GM23338 (cell line): ENCODE results near the gene RFX2. TPM values are rescaled to one million over a fixed set of nuclear protein-coding genes. Genes with fewer than 3 reads are reported as not detected.

ENCODE experiments used
- ATAC-seq: fragments of 200-7000 bp; cut with Tn5 transposase; 3 replicates; pipeline ENCODE4 v1.9.1; 2020
- DNase-seq: peaks from one replicate; pipeline ENCODE4 v3.0.0-alpha.2; 2015; ENCODE audit warnings: low spot score
- H2AFZ ChIP-seq: fragments of 200-600 bp; sonication (generic); 2 replicates; pipeline ENCODE4 v1.8.0; 2016; ENCODE audit warnings: antibody characterized with exemption, mild to moderate bottlenecking, moderate library complexity
- H3F3A ChIP-seq: fragments of 200-600 bp; sonication (generic); replicated peaks from 2 replicates; pipeline ENCODE4 v1.8.0; 2017; ENCODE audit warnings: antibody characterized with exemption, mixed run types, low read depth
- H3K27ac ChIP-seq: fragments of 200-600 bp; sonication (generic); 2 replicates; pipeline ENCODE4 v1.6.1; 2016; ENCODE audit warnings: low read depth
- H3K27me3 ChIP-seq: fragments of 200-600 bp; sonication (generic); 2 replicates; pipeline ENCODE4 v1.8.0; 2016; ENCODE audit warnings: mild to moderate bottlenecking, mixed run types, moderate library complexity; ENCODE audit not compliant: insufficient read depth
- H3K36me3 ChIP-seq: fragments of 200-600 bp; sonication (generic); 2 replicates; pipeline ENCODE4 v1.8.0; 2016; ENCODE audit warnings: mild to moderate bottlenecking; ENCODE audit not compliant: insufficient read depth
- H3K4me1 ChIP-seq: fragments of 200-600 bp; sonication (generic); 2 replicates; pipeline ENCODE4 v1.8.0; 2016; ENCODE audit warnings: mild to moderate bottlenecking, moderate library complexity; ENCODE audit not compliant: insufficient read depth
- H3K4me2 ChIP-seq: fragments of 200-600 bp; sonication (generic); 2 replicates; pipeline ENCODE4 v1.7.1; 2017; ENCODE audit warnings: mixed run types
- H3K4me3 ChIP-seq: fragments of 200-600 bp; sonication (generic); 2 replicates; pipeline ENCODE4 v1.6.1; 2016; ENCODE audit warnings: mixed run types
- H3K79me2 ChIP-seq: fragments of 200-600 bp; sonication (generic); replicated peaks from 2 replicates; pipeline ENCODE4 v1.8.0; 2017; ENCODE audit warnings: mild to moderate bottlenecking; ENCODE audit not compliant: insufficient read depth
- H3K9me2 ChIP-seq: fragments of 200-600 bp; sonication (generic); 2 replicates; pipeline ENCODE4 v1.8.0; 2017; ENCODE audit not compliant: insufficient read depth
- H4K20me1 ChIP-seq: fragments of 200-600 bp; sonication (generic); replicated peaks from 2 replicates; pipeline ENCODE4 v1.8.0; 2017; ENCODE audit warnings: mild to moderate bottlenecking; ENCODE audit not compliant: insufficient read depth
- H3K27ac Mint-ChIP-seq: 2 replicates; pipeline ENCODE4 v1.8.0; 2020; ENCODE audit warnings: inconsistent platforms, mild to moderate bottlenecking, moderate library complexity, mixed read lengths
- H3K27me3 Mint-ChIP-seq: 3 replicates; pipeline ENCODE4 v1.8.0; 2022; ENCODE audit warnings: low read depth, mild to moderate bottlenecking, moderate library complexity, mixed read lengths, inconsistent platforms; ENCODE audit not compliant: insufficient read depth, poor library complexity
- H3K36me3 Mint-ChIP-seq: 3 replicates; pipeline ENCODE4 v1.8.0; 2021; ENCODE audit warnings: low read depth, mild to moderate bottlenecking, inconsistent platforms, moderate library complexity, mixed read lengths
- H3K4me1 Mint-ChIP-seq: 3 replicates; pipeline ENCODE4 v1.8.0; 2020; ENCODE audit warnings: mild to moderate bottlenecking, inconsistent platforms, mixed read lengths
- H3K4me3 Mint-ChIP-seq: 3 replicates; pipeline ENCODE4 v1.8.0; 2021; ENCODE audit warnings: moderate library complexity, mild to moderate bottlenecking, inconsistent platforms, mixed read lengths
- H3K9me3 Mint-ChIP-seq: 3 replicates; pipeline ENCODE4 v1.8.0; 2020; ENCODE audit warnings: moderate library complexity, mild to moderate bottlenecking, inconsistent platforms, mixed read lengths
- CREB1 ChIP-seq: fragments of 250-450 bp; sonication (Bioruptor Pico); IDR thresholded peaks from 2 replicates; pipeline ENCODE4 v1.5.0; 2020; ENCODE audit warnings: low read depth, mild to moderate bottlenecking, moderate library complexity
- EZH2 ChIP-seq: fragments of 200-600 bp; sonication (generic); IDR thresholded peaks from one replicate; pipeline ENCODE4 v1.8.0; 2017; ENCODE audit warnings: antibody characterized with exemption, mild to moderate bottlenecking, low read depth; ENCODE audit not compliant: unreplicated experiment
- EZH2phosphoT487 ChIP-seq: fragments of 200-600 bp; sonication (generic); IDR thresholded peaks from one replicate; pipeline ENCODE4 v1.8.1; 2018; ENCODE audit warnings: antibody characterized with exemption; ENCODE audit not compliant: unreplicated experiment
- JUNB ChIP-seq: IDR thresholded peaks from one replicate; pipeline ENCODE4 v1.6.1; 2016; ENCODE audit warnings: antibody characterized with exemption; ENCODE audit not compliant: unreplicated experiment
- NANOG ChIP-seq: IDR thresholded peaks from 2 replicates; pipeline ENCODE4 v1.6.1; 2016; ENCODE audit warnings: antibody characterized with exemption, borderline replicate concordance
- POLR2AphosphoS5 ChIP-seq: IDR thresholded peaks from 2 replicates; pipeline ENCODE4 v1.6.1; 2016; ENCODE audit warnings: antibody characterized with exemption, low read depth
- STAT1 ChIP-seq: IDR thresholded peaks from one replicate; pipeline ENCODE4 v1.6.1; 2016; ENCODE audit warnings: antibody characterized with exemption; ENCODE audit not compliant: unreplicated experiment
- ZNF114 ChIP-seq: fragments of 250-450 bp; sonication (Bioruptor Pico); IDR thresholded peaks from 2 replicates; pipeline ENCODE4 v1.5.0; 2020; ENCODE audit warnings: mild to moderate bottlenecking, moderate library complexity
- ZNF331 ChIP-seq: fragments of 250-450 bp; sonication (Bioruptor Pico); IDR thresholded peaks from 2 replicates; pipeline ENCODE4 v1.5.0; 2020; ENCODE audit warnings: low read depth, mild to moderate bottlenecking, moderate library complexity
- polyA plus RNA-seq: library from polyadenylated mRNA; unstranded; fragments of >200 nt; fragmentation: Nextera tagmentation; extraction: Ambion mirVana; gene quantifications from 2 replicates; pipeline ENCODE4 v1.2.1, GENCODE V29; 2016
- total RNA-seq: library from RNA; depleted of rRNA; stranded (reverse); fragments of >200 nt; shearing (Covaris generic); gene quantifications from 2 replicates; pipeline ENCODE4 v1.2.3, GENCODE V29; 2014
- TF ChIP-seq, protein P1 (sequence below): IDR thresholded peaks from one replicate; pipeline ENCODE4 v1.6.1; 2018; ENCODE audit warnings: antibody characterized with exemption; ENCODE audit not compliant: unreplicated experiment
- TF ChIP-seq, protein P2 (sequence below), 2 experiments: fragments of 200-600 bp in 1 of 2; sonication (generic) in 1 of 2; conservative IDR thresholded peaks; 2 replicates each; pipeline versions ENCODE4 v1.5.1 to v1.6.1; 2016 to 2017; ENCODE audit warnings: antibody characterized with exemption in 2 of 2, low read depth in 2 of 2, mild to moderate bottlenecking in 2 of 2, moderate library complexity in 1 of 2
- TF ChIP-seq, protein P3 (sequence below): fragments of 250-450 bp; sonication (Bioruptor Pico); IDR thresholded peaks from 2 replicates; pipeline ENCODE4 v1.5.0; 2020; ENCODE audit warnings: mild to moderate bottlenecking, moderate library complexity
- TF ChIP-seq, protein P4 (sequence below): IDR thresholded peaks from 2 replicates; pipeline ENCODE4 v1.6.1; 2016; ENCODE audit warnings: antibody characterized with exemption

The RFX2 gene
- total and polyA plus RNA-seq, 2 experiments from 2014 or later = 4.6 to 13.0 TPM

DNA sequence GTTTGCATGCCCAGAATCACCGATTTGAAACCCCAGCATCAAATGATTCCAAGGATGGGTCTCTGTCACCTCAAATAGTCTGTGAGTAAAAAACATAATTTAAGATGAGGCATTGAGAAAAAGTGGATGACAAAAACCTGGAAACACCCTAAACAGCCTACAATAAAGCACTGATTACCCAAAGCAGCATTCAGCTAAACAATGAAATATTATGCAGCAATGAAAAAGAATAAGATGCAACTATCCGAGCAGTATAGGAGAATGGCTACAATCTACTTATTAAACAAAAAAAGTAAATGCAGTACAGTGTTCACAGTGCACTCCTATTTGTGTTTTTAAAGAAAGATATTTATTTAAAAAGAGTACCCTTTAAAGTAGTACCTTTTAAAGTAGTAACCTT, 7.7 kb upstream of the RFX2 start:
- Mint-ChIP-seq H3K27ac (no peak overlapping the region), H3K4me1 (no peaks in the 10 kb centered on the region), H3K27me3 (no peaks in the 10 kb centered on the region), H3K9me3 (peaks cover 34% of the 10 kb centered on the region), H3K36me3 (peaks cover 4% of the 10 kb centered on the region), H3K4me3 (no peak overlapping the region)
- no peaks in the 10 kb centered on the region for H3K36me3 ChIP-seq
- DNase-seq (no peak), ATAC-seq (no peak)
- no peaks in the 10 kb centered on the region for H3K79me2 ChIP-seq
- no peaks in the 10 kb centered on the region for H3F3A ChIP-seq
- TF ChIP-seq NANOG (no peak), EZH2phosphoT487 (no peak), ZNF114 (CRISPR knock-in tag) (no peak), ZNF331 (CRISPR knock-in tag) (no peak), EZH2 (no peak), CREB1 (CRISPR knock-in tag) (no peak), JUNB (no peak), STAT1 (no peak), POLR2AphosphoS5 (no peak)
- TF ChIP-seq, protein P1, sequence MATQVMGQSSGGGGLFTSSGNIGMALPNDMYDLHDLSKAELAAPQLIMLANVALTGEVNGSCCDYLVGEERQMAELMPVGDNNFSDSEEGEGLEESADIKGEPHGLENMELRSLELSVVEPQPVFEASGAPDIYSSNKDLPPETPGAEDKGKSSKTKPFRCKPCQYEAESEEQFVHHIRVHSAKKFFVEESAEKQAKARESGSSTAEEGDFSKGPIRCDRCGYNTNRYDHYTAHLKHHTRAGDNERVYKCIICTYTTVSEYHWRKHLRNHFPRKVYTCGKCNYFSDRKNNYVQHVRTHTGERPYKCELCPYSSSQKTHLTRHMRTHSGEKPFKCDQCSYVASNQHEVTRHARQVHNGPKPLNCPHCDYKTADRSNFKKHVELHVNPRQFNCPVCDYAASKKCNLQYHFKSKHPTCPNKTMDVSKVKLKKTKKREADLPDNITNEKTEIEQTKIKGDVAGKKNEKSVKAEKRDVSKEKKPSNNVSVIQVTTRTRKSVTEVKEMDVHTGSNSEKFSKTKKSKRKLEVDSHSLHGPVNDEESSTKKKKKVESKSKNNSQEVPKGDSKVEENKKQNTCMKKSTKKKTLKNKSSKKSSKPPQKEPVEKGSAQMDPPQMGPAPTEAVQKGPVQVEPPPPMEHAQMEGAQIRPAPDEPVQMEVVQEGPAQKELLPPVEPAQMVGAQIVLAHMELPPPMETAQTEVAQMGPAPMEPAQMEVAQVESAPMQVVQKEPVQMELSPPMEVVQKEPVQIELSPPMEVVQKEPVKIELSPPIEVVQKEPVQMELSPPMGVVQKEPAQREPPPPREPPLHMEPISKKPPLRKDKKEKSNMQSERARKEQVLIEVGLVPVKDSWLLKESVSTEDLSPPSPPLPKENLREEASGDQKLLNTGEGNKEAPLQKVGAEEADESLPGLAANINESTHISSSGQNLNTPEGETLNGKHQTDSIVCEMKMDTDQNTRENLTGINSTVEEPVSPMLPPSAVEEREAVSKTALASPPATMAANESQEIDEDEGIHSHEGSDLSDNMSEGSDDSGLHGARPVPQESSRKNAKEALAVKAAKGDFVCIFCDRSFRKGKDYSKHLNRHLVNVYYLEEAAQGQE = no peak
- TF ChIP-seq, protein P2, sequence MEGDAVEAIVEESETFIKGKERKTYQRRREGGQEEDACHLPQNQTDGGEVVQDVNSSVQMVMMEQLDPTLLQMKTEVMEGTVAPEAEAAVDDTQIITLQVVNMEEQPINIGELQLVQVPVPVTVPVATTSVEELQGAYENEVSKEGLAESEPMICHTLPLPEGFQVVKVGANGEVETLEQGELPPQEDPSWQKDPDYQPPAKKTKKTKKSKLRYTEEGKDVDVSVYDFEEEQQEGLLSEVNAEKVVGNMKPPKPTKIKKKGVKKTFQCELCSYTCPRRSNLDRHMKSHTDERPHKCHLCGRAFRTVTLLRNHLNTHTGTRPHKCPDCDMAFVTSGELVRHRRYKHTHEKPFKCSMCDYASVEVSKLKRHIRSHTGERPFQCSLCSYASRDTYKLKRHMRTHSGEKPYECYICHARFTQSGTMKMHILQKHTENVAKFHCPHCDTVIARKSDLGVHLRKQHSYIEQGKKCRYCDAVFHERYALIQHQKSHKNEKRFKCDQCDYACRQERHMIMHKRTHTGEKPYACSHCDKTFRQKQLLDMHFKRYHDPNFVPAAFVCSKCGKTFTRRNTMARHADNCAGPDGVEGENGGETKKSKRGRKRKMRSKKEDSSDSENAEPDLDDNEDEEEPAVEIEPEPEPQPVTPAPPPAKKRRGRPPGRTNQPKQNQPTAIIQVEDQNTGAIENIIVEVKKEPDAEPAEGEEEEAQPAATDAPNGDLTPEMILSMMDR (conservative IDR thresholded peaks at IDR 0.05; ENCODE audit: low read depth in 2 of 2) = no peak
- TF ChIP-seq, protein P3, sequence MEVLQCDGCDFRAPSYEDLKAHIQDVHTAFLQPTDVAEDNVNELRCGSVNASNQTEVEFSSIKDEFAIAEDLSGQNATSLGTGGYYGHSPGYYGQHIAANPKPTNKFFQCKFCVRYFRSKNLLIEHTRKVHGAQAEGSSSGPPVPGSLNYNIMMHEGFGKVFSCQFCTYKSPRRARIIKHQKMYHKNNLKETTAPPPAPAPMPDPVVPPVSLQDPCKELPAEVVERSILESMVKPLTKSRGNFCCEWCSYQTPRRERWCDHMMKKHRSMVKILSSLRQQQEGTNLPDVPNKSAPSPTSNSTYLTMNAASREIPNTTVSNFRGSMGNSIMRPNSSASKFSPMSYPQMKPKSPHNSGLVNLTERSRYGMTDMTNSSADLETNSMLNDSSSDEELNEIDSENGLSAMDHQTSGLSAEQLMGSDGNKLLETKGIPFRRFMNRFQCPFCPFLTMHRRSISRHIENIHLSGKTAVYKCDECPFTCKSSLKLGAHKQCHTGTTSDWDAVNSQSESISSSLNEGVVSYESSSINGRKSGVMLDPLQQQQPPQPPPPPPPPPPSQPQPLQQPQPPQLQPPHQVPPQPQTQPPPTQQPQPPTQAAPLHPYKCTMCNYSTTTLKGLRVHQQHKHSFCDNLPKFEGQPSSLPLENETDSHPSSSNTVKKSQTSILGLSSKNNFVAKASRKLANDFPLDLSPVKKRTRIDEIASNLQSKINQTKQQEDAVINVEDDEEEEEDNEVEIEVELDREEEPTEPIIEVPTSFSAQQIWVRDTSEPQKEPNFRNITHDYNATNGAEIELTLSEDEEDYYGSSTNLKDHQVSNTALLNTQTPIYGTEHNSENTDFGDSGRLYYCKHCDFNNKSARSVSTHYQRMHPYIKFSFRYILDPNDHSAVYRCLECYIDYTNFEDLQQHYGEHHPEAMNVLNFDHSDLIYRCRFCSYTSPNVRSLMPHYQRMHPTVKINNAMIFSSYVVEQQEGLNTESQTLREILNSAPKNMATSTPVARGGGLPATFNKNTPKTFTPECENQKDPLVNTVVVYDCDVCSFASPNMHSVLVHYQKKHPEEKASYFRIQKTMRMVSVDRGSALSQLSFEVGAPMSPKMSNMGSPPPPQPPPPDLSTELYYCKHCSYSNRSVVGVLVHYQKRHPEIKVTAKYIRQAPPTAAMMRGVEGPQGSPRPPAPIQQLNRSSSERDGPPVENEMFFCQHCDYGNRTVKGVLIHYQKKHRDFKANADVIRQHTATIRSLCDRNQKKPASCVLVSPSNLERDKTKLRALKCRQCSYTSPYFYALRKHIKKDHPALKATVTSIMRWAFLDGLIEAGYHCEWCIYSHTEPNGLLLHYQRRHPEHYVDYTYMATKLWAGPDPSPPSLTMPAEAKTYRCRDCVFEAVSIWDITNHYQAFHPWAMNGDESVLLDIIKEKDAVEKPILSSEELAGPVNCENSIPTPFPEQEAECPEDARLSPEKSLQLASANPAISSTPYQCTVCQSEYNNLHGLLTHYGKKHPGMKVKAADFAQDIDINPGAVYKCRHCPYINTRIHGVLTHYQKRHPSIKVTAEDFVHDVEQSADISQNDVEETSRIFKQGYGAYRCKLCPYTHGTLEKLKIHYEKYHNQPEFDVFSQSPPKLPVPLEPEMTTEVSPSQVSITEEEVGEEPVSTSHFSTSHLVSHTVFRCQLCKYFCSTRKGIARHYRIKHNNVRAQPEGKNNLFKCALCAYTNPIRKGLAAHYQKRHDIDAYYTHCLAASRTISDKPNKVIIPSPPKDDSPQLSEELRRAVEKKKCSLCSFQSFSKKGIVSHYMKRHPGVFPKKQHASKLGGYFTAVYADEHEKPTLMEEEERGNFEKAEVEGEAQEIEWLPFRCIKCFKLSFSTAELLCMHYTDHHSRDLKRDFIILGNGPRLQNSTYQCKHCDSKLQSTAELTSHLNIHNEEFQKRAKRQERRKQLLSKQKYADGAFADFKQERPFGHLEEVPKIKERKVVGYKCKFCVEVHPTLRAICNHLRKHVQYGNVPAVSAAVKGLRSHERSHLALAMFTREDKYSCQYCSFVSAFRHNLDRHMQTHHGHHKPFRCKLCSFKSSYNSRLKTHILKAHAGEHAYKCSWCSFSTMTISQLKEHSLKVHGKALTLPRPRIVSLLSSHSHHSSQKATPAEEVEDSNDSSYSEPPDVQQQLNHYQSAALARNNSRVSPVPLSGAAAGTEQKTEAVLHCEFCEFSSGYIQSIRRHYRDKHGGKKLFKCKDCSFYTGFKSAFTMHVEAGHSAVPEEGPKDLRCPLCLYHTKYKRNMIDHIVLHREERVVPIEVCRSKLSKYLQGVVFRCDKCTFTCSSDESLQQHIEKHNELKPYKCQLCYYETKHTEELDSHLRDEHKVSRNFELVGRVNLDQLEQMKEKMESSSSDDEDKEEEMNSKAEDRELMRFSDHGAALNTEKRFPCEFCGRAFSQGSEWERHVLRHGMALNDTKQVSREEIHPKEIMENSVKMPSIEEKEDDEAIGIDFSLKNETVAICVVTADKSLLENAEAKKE (CRISPR knock-in tag) = no peak
- TF ChIP-seq, protein P4, sequence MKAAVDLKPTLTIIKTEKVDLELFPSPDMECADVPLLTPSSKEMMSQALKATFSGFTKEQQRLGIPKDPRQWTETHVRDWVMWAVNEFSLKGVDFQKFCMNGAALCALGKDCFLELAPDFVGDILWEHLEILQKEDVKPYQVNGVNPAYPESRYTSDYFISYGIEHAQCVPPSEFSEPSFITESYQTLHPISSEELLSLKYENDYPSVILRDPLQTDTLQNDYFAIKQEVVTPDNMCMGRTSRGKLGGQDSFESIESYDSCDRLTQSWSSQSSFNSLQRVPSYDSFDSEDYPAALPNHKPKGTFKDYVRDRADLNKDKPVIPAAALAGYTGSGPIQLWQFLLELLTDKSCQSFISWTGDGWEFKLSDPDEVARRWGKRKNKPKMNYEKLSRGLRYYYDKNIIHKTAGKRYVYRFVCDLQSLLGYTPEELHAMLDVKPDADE = no peak
- H3K4me3 ChIP-seq = no peak overlapping the region
- no peak overlapping the region for H3K4me2 ChIP-seq
- H4K20me1 ChIP-seq = no peaks in the 10 kb centered on the region
- no peaks in the 10 kb centered on the region for H3K9me2 ChIP-seq
- H3K27me3 ChIP-seq = no peaks in the 10 kb centered on the region
- no peaks in the 10 kb centered on the region for H3K4me1 ChIP-seq
- H3K27ac ChIP-seq = no peak overlapping the region
- H2AFZ ChIP-seq = no peak overlapping the region
